ENCODE results near the gene GALNT12. TPM values are rescaled to one million over a fixed set of nuclear protein-coding genes. Genes with fewer than 3 reads are reported as not detected.

Gene GALNT12
- total and polyA plus RNA-seq, 8 donors: 9.0 to 212 (median 41.8) TPM

- 92 to 95% (median 94%) methylated on average over 2 of the region's 2 CpGs for WGBS, 5 donors
- H3K4me3 ChIP-seq: no peak overlapping the region
- TF ChIP-seq EP300 (IDR thresholded peaks at IDR 0.05): no peak
- TF ChIP-seq POLR2A (IDR thresholded peaks at IDR 0.05): no peak
- no peak for TF ChIP-seq POLR2AphosphoS5 (IDR thresholded peaks at IDR 0.05)
- TF ChIP-seq CTCF (IDR thresholded peaks at IDR 0.05): no peak
- H3K27ac ChIP-seq: no peak overlapping the region
- no peak for DNase-seq
- H3K36me3 ChIP-seq: no peaks in the 10 kb centered on the region
- H3K9me3 ChIP-seq: no peaks in the 10 kb centered on the region
- H3K27me3 ChIP-seq: no peaks in the 10 kb centered on the region
- H3K4me1 ChIP-seq: peaks cover 0 to 10% (median 5%) of the 10 kb centered on the region in 4 donors
- intact Hi-C loops (cut with DNase I; ENCODE audit: low total_unique reads): no loop called here
Observed at GRCh38 chr9:98873526-98873925, 66.1 kb downstream of the GALNT12 start.

GRCh38 chr9:98873951-98874371, 66.5 kb downstream of the GALNT12 start:
- no peak overlapping the region for H3K27ac ChIP-seq
- H3K9me3 ChIP-seq: no peaks in the 10 kb centered on the region
- intact Hi-C loops (cut with DNase I; ENCODE audit: low total_unique reads): no loop called here
- peak in 1 of 2 donors; percentile 51 for DNase-seq
- TF ChIP-seq EP300 (IDR thresholded peaks at IDR 0.05) (no peak), CTCF (IDR thresholded peaks at IDR 0.05) (no peak), POLR2A (IDR thresholded peaks at IDR 0.05) (no peak), POLR2AphosphoS5 (IDR thresholded peaks at IDR 0.05) (no peak)
- peaks cover 0 to 11% (median 4%) of the 10 kb centered on the region in 4 donors for H3K4me1 ChIP-seq
- H3K36me3 ChIP-seq: no peaks in the 10 kb centered on the region
- H3K27me3 ChIP-seq: no peaks in the 10 kb centered on the region
- no peak overlapping the region for H3K4me3 ChIP-seq
- WGBS, 5 donors: 38 to 67% (median 56%) methylated on average over 1 to 3 of the region's 3 CpGs

GRCh38 chr9:98874721-98875255, 67.3 kb downstream of the GALNT12 start:
- Histone ChIP-seq H3K9me3 (no peaks in the 10 kb centered on the region), H3K4me1 (peaks cover under 1 to 19% (median 8%) of the 10 kb centered on the region in 4 donors), H3K36me3 (no peaks in the 10 kb centered on the region), H3K27me3 (no peaks in the 10 kb centered on the region), H3K27ac (no peak overlapping the region), H3K4me3 (no peak overlapping the region)
- intact Hi-C loops (cut with DNase I; ENCODE audit: low total_unique reads): no loop called here
- TF ChIP-seq CTCF (IDR thresholded peaks at IDR 0.05) (no peak), POLR2AphosphoS5 (IDR thresholded peaks at IDR 0.05) (no peak)
- no peak for DNase-seq
- 76 to 90% (median 84%) methylated on average over 5 of the region's 5 CpGs for WGBS, 5 donors

GRCh38 chr9:98875536-98875935, 68.1 kb downstream of the GALNT12 start:
- H3K36me3 ChIP-seq: no peaks in the 10 kb centered on the region
- H3K9me3 ChIP-seq: no peaks in the 10 kb centered on the region
- no peak overlapping the region for H3K4me3 ChIP-seq
- no peak for DNase-seq
- H3K27ac ChIP-seq: no peak overlapping the region
- intact Hi-C loops (cut with DNase I; ENCODE audit: low total_unique reads): no loop called here
- peaks cover 6 to 27% (median 16%) of the 10 kb centered on the region in 4 donors for H3K4me1 ChIP-seq
- WGBS, 5 donors: 72 to 98% (median 78%) methylated on average over 5 of the region's 5 CpGs
- TF ChIP-seq CTCF (IDR thresholded peaks at IDR 0.05) (no peak), POLR2AphosphoS5 (IDR thresholded peaks at IDR 0.05) (no peak), EP300 (IDR thresholded peaks at IDR 0.05) (no peak), POLR2A (IDR thresholded peaks at IDR 0.05) (no peak)
- no peaks in the 10 kb centered on the region for H3K27me3 ChIP-seq
